K562 (cell line): ENCODE data around the gene CD248. TPM values are rescaled to one million over a fixed set of nuclear protein-coding genes. Genes with fewer than 3 reads are reported as not detected.
A peak's percentile ranks its signal among the peaks of the same experiment; 100 is the strongest.

ENCODE experiments used
- ATF6 ChIP-seq: sonication (generic); formaldehyde crosslinking; IDR thresholded peaks from 2 replicates; pipeline ENCODE4 v1.4.0; 2020; ENCODE audit warnings: mild to moderate bottlenecking, missing genetic modification reagents
- CREB1 ChIP-seq, 2 experiments: sonication (generic) in 1 of 2; formaldehyde crosslinking in 1 of 2; IDR thresholded peaks; 2 replicates each; pipeline versions ENCODE4 v1.6.1 to v1.8.0; 2012 to 2022; ENCODE audit warnings: inconsistent platforms in 1 of 2, mild to moderate bottlenecking in 1 of 2, missing genetic modification reagents in 1 of 2, moderate library complexity in 1 of 2
- CREBBP ChIP-seq: IDR thresholded peaks from one replicate; pipeline ENCODE4 v1.6.1; 2012; ENCODE audit warnings: low read depth, mild to moderate bottlenecking, control low read depth, inconsistent platforms, low read length
- ELF1 ChIP-seq: fragments of 200-800 bp; sonication (Bioruptor generic); IDR thresholded peaks from 2 replicates; pipeline ENCODE4 v1.6.1; 2016; ENCODE audit warnings: missing genetic modification characterization, missing compliant biosample characterization
- ESRRB ChIP-seq: fragments of 250-450 bp; sonication (Bioruptor Pico); IDR thresholded peaks from 2 replicates; pipeline ENCODE4 v1.5.0; 2020; ENCODE audit warnings: mild to moderate bottlenecking, moderate library complexity, borderline replicate concordance
- ETV1 ChIP-seq: fragments of 450-650 bp; conservative IDR thresholded peaks from 2 replicates; pipeline ENCODE4 v1.6.1; 2016; ENCODE audit warnings: missing genetic modification characterization, control low read depth, low read depth, missing compliant biosample characterization
- FIP1L1 ChIP-seq: fragments of 200-400 bp; formaldehyde crosslinking; IDR thresholded peaks from 2 replicates; pipeline ENCODE4 v1.6.1; 2018; ENCODE audit warnings: mild to moderate bottlenecking, low read depth, low read length; ENCODE audit not compliant: poor library complexity, severe bottlenecking
- HINFP ChIP-seq: fragments of 450-650 bp; conservative IDR thresholded peaks from 2 replicates; pipeline ENCODE4 v1.6.1; 2016; ENCODE audit warnings: missing genetic modification characterization, low read depth, mild to moderate bottlenecking, control low read depth, missing compliant biosample characterization
- JUND ChIP-seq, 2 experiments: IDR thresholded peaks; 2 replicates in 1 of 2; 3 replicates in 1 of 2; pipeline ENCODE4 v1.6.1; 2011; ENCODE audit warnings: borderline replicate concordance in 2 of 2, low read depth in 2 of 2, low read length in 2 of 2, improper control_type of control experiment in 1 of 2, missing biosample characterization in 1 of 2, missing genetic modification characterization in 1 of 2, missing genetic modification reagents in 1 of 2
- KAT8 ChIP-seq: fragments of 450-650 bp; IDR thresholded peaks from 2 replicates; pipeline ENCODE4 v1.6.1; 2016; ENCODE audit warnings: low read depth, mild to moderate bottlenecking
- KHSRP ChIP-seq: fragments of 450-650 bp; IDR thresholded peaks from 2 replicates; pipeline ENCODE4 v1.6.1; 2017
- LCOR ChIP-seq: sonication (generic); formaldehyde crosslinking; IDR thresholded peaks from 2 replicates; pipeline ENCODE4 v1.8.0; 2022; ENCODE audit warnings: mild to moderate bottlenecking, missing genetic modification reagents
- MYNN ChIP-seq, 2 experiments: sonication (generic); formaldehyde crosslinking in 1 of 2; IDR thresholded peaks; 2 replicates each; pipeline versions ENCODE4 v1.5.0 to v1.6.1; 2016 to 2020; ENCODE audit warnings: antibody characterized with exemption in 1 of 2, missing genetic modification reagents in 1 of 2
- NFXL1 ChIP-seq: fragments of 450-650 bp; formaldehyde crosslinking; IDR thresholded peaks from 2 replicates; pipeline ENCODE4 v1.4.0; 2021; ENCODE audit warnings: mild to moderate bottlenecking
- POLR3A ChIP-seq: IDR thresholded peaks from 2 replicates; pipeline ENCODE4 v1.6.1; 2011; ENCODE audit warnings: borderline replicate concordance, mild to moderate bottlenecking, moderate library complexity; ENCODE audit not compliant: insufficient read length, insufficient read depth; ENCODE audit errors: extremely low read depth
- RBM34 ChIP-seq: fragments of 200-400 bp; formaldehyde crosslinking; IDR thresholded peaks from 2 replicates; pipeline ENCODE4 v1.6.1; 2018; ENCODE audit warnings: low read length, borderline replicate concordance; ENCODE audit not compliant: insufficient read depth
- RUNX1 ChIP-seq: sonication (generic); IDR thresholded peaks from 2 replicates; pipeline ENCODE4 v1.6.1; 2016; ENCODE audit warnings: antibody characterized with exemption, low read depth
- SMARCB1 ChIP-seq: IDR thresholded peaks from 2 replicates; pipeline ENCODE4 v1.6.1; 2011; ENCODE audit warnings: improper control_type of control experiment, low read depth; ENCODE audit not compliant: insufficient read length
- STAT5A ChIP-seq: IDR thresholded peaks from 2 replicates; pipeline ENCODE4 v1.6.1; 2012; ENCODE audit warnings: low read length, inconsistent platforms, borderline replicate concordance
- TAF1 ChIP-seq: IDR thresholded peaks from 2 replicates; pipeline ENCODE4 v1.6.1; 2011; ENCODE audit warnings: mild to moderate bottlenecking, low read length, moderate library complexity; ENCODE audit not compliant: insufficient read depth, control insufficient read depth, severe bottlenecking; ENCODE audit errors: extremely low read depth
- TRIM28 ChIP-seq: fragments of 450-650 bp; IDR thresholded peaks from 2 replicates; pipeline ENCODE4 v1.6.1; 2017
- ZBTB7A ChIP-seq: IDR thresholded peaks from 2 replicates; pipeline ENCODE4 v1.6.1; 2011; ENCODE audit warnings: low read depth, mild to moderate bottlenecking, low read length, moderate library complexity, borderline replicate concordance; ENCODE audit not compliant: control insufficient read depth
- ZNF217 ChIP-seq: sonication (generic); formaldehyde crosslinking; IDR thresholded peaks from 2 replicates; pipeline ENCODE4 v1.8.0; 2022; ENCODE audit warnings: mild to moderate bottlenecking, missing genetic modification reagents
- ZNF583 ChIP-seq: fragments of 250-450 bp; sonication (Bioruptor Pico); IDR thresholded peaks from 2 replicates; pipeline ENCODE4 v1.4.0; 2020
- ZNF717 ChIP-seq: fragments of 250-450 bp; sonication (Bioruptor Pico); IDR thresholded peaks from 2 replicates; pipeline ENCODE4 v1.5.0; 2021
- ZNF830 ChIP-seq: fragments of 250-450 bp; sonication (Bioruptor Pico); IDR thresholded peaks from 2 replicates; pipeline ENCODE4 v1.5.0; 2021; ENCODE audit warnings: mild to moderate bottlenecking
- polyA plus RNA-seq, 8 experiments: library from polyadenylated mRNA; depleted of rRNA in 4 of 8; stranded (reverse) in 5 of 8; unstranded in 3 of 8; fragments of >200 nt; fragmentation: Nextera tagmentation in 2 of 8; fragmentation: Illumina TruSeq in 1 of 8; extraction: Ambion mirVana in 2 of 8; extraction: Trizol in 1 of 8; gene quantifications; 2 replicates each; pipeline versions ENCODE4 v1.2.1 to v1.2.3, GENCODE V29; 2011 to 2014; ENCODE audit warnings: inconsistent platforms in 1 of 8, missing spikeins in 1 of 8
- total RNA-seq, 7 experiments: library from RNA; depleted of rRNA in 6 of 7; stranded (reverse); fragments of >200 nt in 6 of 7; fragmentation: Illumina TruSeq in 2 of 7; extraction: Trizol in 2 of 7; gene quantifications; 2 replicates each; pipeline versions ENCODE4 v1.2.1 to v1.2.3, GENCODE V29; 2011 to 2021; ENCODE audit warnings: low replicate concordance in 1 of 7

The CD248 gene
- total and polyA plus RNA-seq, 9 of the 15 experiments (the other 6 are each of a cell fraction or from before 2014, with no cell fraction given) = 0.09 TPM; not detected in 8

- TF ChIP-seq ZNF717 (CRISPR knock-in tag) (no peak), ZBTB7A (peak; percentile 81), SMARCB1 (no peak), CREB1 (IDR thresholded peaks at IDR 0.05) (0 out of 2 replicates have a peak, but pooled peaks have one; percentile 34), CREB1 (CRISPR knock-in tag; IDR thresholded peaks at IDR 0.05) (peak; percentile 83), KHSRP (no peak), TRIM28 (no peak), ETV1 (peak; percentile 44), FIP1L1 (peak; percentile 55), MYNN (IDR thresholded peaks at IDR 0.05) (no peak), MYNN (CRISPR knock-in tag; IDR thresholded peaks at IDR 0.05) (no peak), RBM34 (no peak), CREBBP (no peak), KAT8 (no peak), TAF1 (peak; percentile 50), JUND (IDR thresholded peaks at IDR 0.05; ENCODE audit: borderline replicate concordance, low read depth, low read length) (0 out of 2 replicates have a peak, but pooled peaks have one; percentile 16), JUND (tag; IDR thresholded peaks at IDR 0.05; ENCODE audit: borderline replicate concordance, low read depth, low read length) (no peak), ESRRB (CRISPR knock-in tag) (0 out of 2 replicates have a peak, but pooled peaks have one; percentile 1), ZNF583 (CRISPR knock-in tag) (no peak), LCOR (CRISPR knock-in tag) (no peak), NFXL1 (CRISPR knock-in tag) (no peak), HINFP (tag) (peak; percentile 59; the same call in 1 of the 2 replicates), ZNF830 (CRISPR knock-in tag) (no peak), RUNX1 (no peak), STAT5A (no peak), ELF1 (tag) (peak; percentile 89), ATF6 (CRISPR knock-in tag) (no peak), ZNF217 (CRISPR knock-in tag) (no peak), POLR3A (no peak)
Observed at GRCh38 chr11:66268244-66268951, 48.4 kb downstream of the CD248 start, which contains the start of gene RAB1B (continued).
